Neural cell (in vitro differentiated cells): Measurements from ENCODE around the gene SRD5A1.

Experiments
- EP300 ChIP-seq: fragments of 450-650 bp; conservative IDR thresholded peaks from 2 replicates; pipeline ENCODE4 v1.6.1; 2014; ENCODE audit warnings: antibody characterized with exemption, mild to moderate bottlenecking, moderate library complexity; ENCODE audit not compliant: poor library complexity, severe bottlenecking
- EZH2 ChIP-seq: fragments of 200-600, 300-800 bp; shearing (Covaris generic), sonication (generic); IDR thresholded peaks from 2 replicates; pipeline ENCODE4 v1.6.1; 2014; ENCODE audit warnings: antibody characterized with exemption, low read length, borderline replicate concordance, mild to moderate bottlenecking; ENCODE audit not compliant: insufficient read depth, poor library complexity, severe bottlenecking
- MXI1 ChIP-seq: fragments of 450-650 bp; conservative IDR thresholded peaks from 2 replicates; pipeline ENCODE4 v1.6.1; 2014; ENCODE audit warnings: antibody characterized with exemption, mild to moderate bottlenecking; ENCODE audit not compliant: poor library complexity, severe bottlenecking
- POLR2AphosphoS5 ChIP-seq: IDR thresholded peaks from 2 replicates; pipeline ENCODE4 v1.6.1; 2012
- RAD21 ChIP-seq: fragments of 450-650 bp; conservative IDR thresholded peaks from 2 replicates; pipeline ENCODE4 v1.6.1; 2014; ENCODE audit warnings: antibody characterized with exemption, mild to moderate bottlenecking, moderate library complexity
- TAF1 ChIP-seq: IDR thresholded peaks from 2 replicates; pipeline ENCODE4 v1.6.1; 2012; ENCODE audit warnings: low read depth
- TF ChIP-seq, protein P1 (sequence below): fragments of 450-650 bp; IDR thresholded peaks from 2 replicates; pipeline ENCODE4 v1.5.1; 2014; ENCODE audit warnings: antibody characterized with exemption, mild to moderate bottlenecking, moderate library complexity; ENCODE audit not compliant: poor library complexity, severe bottlenecking
- TF ChIP-seq, protein P2 (sequence below): IDR thresholded peaks from 2 replicates; pipeline ENCODE4 v1.6.1; 2012; ENCODE audit warnings: borderline replicate concordance

DNA sequence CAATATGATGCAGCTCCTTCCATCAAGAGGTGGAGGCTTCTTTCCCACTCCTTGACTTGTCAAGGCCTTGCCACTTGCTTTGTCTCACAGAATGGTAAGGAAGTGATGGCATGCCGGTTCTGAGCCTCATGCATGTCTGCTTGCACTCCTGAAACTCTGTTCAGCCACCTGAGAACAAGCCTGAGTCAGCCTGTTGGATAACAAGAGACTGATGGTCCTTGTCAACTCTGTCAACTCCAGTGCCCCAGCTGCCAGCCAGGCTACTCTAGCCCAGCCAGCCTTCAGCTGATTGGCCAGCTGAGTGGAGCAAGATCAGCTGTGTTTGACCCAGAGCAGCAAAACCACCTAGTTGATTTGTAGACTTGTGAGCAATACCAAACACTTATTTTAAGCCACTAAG is 75.6 kb downstream of the SRD5A1 start:
- TF ChIP-seq, protein P1, sequence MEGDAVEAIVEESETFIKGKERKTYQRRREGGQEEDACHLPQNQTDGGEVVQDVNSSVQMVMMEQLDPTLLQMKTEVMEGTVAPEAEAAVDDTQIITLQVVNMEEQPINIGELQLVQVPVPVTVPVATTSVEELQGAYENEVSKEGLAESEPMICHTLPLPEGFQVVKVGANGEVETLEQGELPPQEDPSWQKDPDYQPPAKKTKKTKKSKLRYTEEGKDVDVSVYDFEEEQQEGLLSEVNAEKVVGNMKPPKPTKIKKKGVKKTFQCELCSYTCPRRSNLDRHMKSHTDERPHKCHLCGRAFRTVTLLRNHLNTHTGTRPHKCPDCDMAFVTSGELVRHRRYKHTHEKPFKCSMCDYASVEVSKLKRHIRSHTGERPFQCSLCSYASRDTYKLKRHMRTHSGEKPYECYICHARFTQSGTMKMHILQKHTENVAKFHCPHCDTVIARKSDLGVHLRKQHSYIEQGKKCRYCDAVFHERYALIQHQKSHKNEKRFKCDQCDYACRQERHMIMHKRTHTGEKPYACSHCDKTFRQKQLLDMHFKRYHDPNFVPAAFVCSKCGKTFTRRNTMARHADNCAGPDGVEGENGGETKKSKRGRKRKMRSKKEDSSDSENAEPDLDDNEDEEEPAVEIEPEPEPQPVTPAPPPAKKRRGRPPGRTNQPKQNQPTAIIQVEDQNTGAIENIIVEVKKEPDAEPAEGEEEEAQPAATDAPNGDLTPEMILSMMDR: no peak
- TF ChIP-seq TAF1 (no peak), MXI1 (no peak), POLR2AphosphoS5 (no peak), EZH2 (no peak), RAD21 (no peak), EP300 (no peak)
- TF ChIP-seq, protein P2, sequence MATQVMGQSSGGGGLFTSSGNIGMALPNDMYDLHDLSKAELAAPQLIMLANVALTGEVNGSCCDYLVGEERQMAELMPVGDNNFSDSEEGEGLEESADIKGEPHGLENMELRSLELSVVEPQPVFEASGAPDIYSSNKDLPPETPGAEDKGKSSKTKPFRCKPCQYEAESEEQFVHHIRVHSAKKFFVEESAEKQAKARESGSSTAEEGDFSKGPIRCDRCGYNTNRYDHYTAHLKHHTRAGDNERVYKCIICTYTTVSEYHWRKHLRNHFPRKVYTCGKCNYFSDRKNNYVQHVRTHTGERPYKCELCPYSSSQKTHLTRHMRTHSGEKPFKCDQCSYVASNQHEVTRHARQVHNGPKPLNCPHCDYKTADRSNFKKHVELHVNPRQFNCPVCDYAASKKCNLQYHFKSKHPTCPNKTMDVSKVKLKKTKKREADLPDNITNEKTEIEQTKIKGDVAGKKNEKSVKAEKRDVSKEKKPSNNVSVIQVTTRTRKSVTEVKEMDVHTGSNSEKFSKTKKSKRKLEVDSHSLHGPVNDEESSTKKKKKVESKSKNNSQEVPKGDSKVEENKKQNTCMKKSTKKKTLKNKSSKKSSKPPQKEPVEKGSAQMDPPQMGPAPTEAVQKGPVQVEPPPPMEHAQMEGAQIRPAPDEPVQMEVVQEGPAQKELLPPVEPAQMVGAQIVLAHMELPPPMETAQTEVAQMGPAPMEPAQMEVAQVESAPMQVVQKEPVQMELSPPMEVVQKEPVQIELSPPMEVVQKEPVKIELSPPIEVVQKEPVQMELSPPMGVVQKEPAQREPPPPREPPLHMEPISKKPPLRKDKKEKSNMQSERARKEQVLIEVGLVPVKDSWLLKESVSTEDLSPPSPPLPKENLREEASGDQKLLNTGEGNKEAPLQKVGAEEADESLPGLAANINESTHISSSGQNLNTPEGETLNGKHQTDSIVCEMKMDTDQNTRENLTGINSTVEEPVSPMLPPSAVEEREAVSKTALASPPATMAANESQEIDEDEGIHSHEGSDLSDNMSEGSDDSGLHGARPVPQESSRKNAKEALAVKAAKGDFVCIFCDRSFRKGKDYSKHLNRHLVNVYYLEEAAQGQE: no peak
